Measurements from ENCODE around the gene TSPOAP1.

DNA sequence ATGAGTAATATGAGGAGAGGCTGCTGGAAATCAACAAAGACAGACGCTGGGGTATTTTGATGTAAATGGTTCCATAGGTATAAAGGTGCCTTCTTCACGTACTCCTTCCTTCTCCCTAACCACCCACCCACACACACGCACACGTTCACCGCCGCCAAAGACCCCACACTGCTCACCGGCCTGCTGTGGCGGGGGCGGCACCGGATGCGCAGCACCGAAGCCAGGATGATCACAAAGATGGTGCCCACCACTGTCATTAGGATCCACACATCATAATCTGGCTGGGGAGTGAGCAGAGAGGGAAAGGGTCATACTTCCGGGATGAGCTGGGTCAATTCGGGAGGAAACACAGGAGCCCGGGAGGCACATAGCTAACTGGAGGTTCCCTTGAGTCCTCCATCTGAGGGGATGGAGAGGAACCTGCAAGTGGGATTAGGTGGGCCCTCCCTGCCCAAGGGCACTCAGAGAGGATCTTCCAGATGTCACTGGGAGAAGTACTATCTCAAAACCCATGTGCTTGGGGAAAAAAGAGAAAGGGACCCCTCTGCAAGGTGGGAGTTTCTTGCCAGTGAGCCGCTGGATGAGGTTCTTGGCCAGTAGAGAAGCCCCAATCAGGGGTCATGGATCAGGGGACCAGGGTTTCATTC is 33.9 kb upstream of the TSPOAP1 start:
- TF ChIP-seq CTCF (conservative IDR thresholded peaks at IDR 0.05; ENCODE audit: low read length) = no peak
- no peak for TF ChIP-seq EZH2phosphoT487 (IDR thresholded peaks at IDR 0.05; ENCODE audit: borderline replicate concordance)
